Mucosa of gallbladder (tissue), 1 donor: Measurements from ENCODE around the gene MORC2. TPM values are rescaled to one million over a fixed set of nuclear protein-coding genes. Genes with fewer than 3 reads are reported as not detected.

Experiments used
- DNase-seq: peaks from one replicate; pipeline ENCODE4 v3.0.0-alpha.2; 2020; ENCODE audit warnings: low spot score
- total RNA-seq: library from RNA; stranded (reverse); gene quantifications from one replicate; pipeline ENCODE4 v1.2.1, GENCODE V29; 2021
- donor health status: DM: no; HTN: no; CAD: no.

Gene MORC2
- total RNA-seq, 1 donor from 2014 or later = 21.5 TPM

- no peak for DNase-seq
Measured at GRCh38 chr22:30889268-30889995, 79.1 kb downstream of the MORC2 start.

GRCh38 chr22:30887861-30888260 lies 80.7 kb downstream of the MORC2 start:
- no peak for DNase-seq

GRCh38 chr22:30887453-30887852 lies 81.1 kb downstream of the MORC2 start:
- DNase-seq = no peak

GRCh38 chr22:30885591-30885990 lies 83.0 kb downstream of the MORC2 start:
- DNase-seq = no peak

- no peak for DNase-seq
Measured at GRCh38 chr22:30885001-30885366, 83.6 kb downstream of the MORC2 start.

- no peak for DNase-seq
Measured at GRCh38 chr22:30884211-30885000, 84.2 kb downstream of the MORC2 start.

GRCh38 chr22:30883586-30884145 lies 84.9 kb downstream of the MORC2 start:
- DNase-seq = no peak

GRCh38 chr22:30882974-30883533 lies 85.5 kb downstream of the MORC2 start:
- DNase-seq = no peak

- DNase-seq = no peak
Measured at GRCh38 chr22:30882184-30882717, 86.3 kb downstream of the MORC2 start.

- DNase-seq = no peak
Measured at GRCh38 chr22:30881361-30882183, 87.0 kb downstream of the MORC2 start.

- no peak for DNase-seq
Measured at GRCh38 chr22:30880847-30881246, 87.7 kb downstream of the MORC2 start.

GRCh38 chr22:30880181-30880601 lies 88.4 kb downstream of the MORC2 start:
- no peak for DNase-seq

GRCh38 chr22:30879415-30879797 lies 89.2 kb downstream of the MORC2 start:
- no peak for DNase-seq

GRCh38 chr22:30878516-30879414 lies 89.8 kb downstream of the MORC2 start:
- DNase-seq = no peak

- DNase-seq = no peak
Measured at GRCh38 chr22:30877662-30878515, 90.7 kb downstream of the MORC2 start.

- no peak for DNase-seq
Measured at GRCh38 chr22:30876915-30877553, 91.5 kb downstream of the MORC2 start.

- no peak for DNase-seq
Measured at GRCh38 chr22:30876221-30876751, 92.3 kb downstream of the MORC2 start.

GRCh38 chr22:30875481-30876215 lies 92.9 kb downstream of the MORC2 start:
- no peak for DNase-seq
